Stimulated activated naive B cell treated with anti-CD40 and anti-IgM and Interleukin-4, amounts not matched to agents 10 μg/mL and 1 μg/mL and 100 μg/mL, for 72 hours (primary cell): ENCODE measurements around the gene MYO1D.

Source experiments
- ATAC-seq, 2 donors: fragments of 150-1000 bp; cut with Tn5 transposase; replicated peaks; 2 replicates each; pipeline ENCODE4 v1.10.0; 2021; ENCODE audit warnings: moderate library complexity in 1 of 2
- DNase-seq: peaks from one replicate; pipeline ENCODE4 v3.0.0; 2021
- H3K27ac Mint-ChIP-seq: one replicate; pipeline ENCODE4 v1.8.0; 2022; ENCODE audit warnings: mild to moderate bottlenecking, mixed read lengths
- H3K27me3 Mint-ChIP-seq, 2 donors: one replicate each; pipeline ENCODE4 v1.8.0; 2022; ENCODE audit warnings: mixed read lengths in 2 of 2
- H3K36me3 Mint-ChIP-seq, 2 donors: one replicate each; pipeline ENCODE4 v1.8.0; 2022; ENCODE audit warnings: mixed read lengths in 2 of 2, mild to moderate bottlenecking in 1 of 2
- H3K4me1 Mint-ChIP-seq, 2 donors: one replicate each; pipeline ENCODE4 v1.8.0; 2022; ENCODE audit warnings: mixed read lengths in 2 of 2, mild to moderate bottlenecking in 1 of 2
- H3K4me3 Mint-ChIP-seq, 2 donors: one replicate each; pipeline ENCODE4 v1.8.0; 2022; ENCODE audit warnings: mild to moderate bottlenecking in 2 of 2, mixed read lengths in 2 of 2, moderate library complexity in 1 of 2
- H3K9me3 Mint-ChIP-seq, 2 donors: one replicate each; pipeline ENCODE4 v1.8.0; 2022; ENCODE audit warnings: mixed read lengths in 2 of 2, mild to moderate bottlenecking in 1 of 2

MYO1D gene

DNA sequence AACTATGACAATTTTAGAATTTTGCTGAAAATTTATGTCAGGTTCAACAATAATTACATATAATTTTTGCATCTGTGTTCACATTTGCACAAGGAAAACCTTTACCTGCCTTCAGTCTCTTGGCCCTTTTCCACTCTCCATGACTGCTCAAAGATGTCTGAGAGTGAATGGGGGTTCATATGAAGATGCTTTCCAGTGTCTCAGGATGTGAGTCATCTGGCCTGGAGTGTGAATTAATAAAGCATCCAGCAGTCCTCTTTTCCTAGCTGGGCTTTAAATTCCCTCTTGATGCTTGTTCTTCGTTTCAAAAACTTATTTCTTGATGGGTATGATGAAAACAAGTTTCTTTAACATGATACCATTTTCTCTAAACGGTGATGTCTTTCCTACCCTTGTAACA, 290.3 kb downstream of the MYO1D start:
- peaks cover 2 to 14% of the 10 kb centered on the region in 2 donors for H3K4me1 Mint-ChIP-seq
- no peak overlapping the region for H3K4me3 Mint-ChIP-seq
- H3K36me3 Mint-ChIP-seq = peaks cover 2 to 11% of the 10 kb centered on the region in 2 donors
- ATAC-seq (no peak), DNase-seq (no peak)
- H3K27me3 Mint-ChIP-seq = no peaks in the 10 kb centered on the region
- H3K9me3 Mint-ChIP-seq = peaks cover 6 to 11% of the 10 kb centered on the region in 2 donors
- H3K27ac Mint-ChIP-seq = no peak overlapping the region

DNA sequence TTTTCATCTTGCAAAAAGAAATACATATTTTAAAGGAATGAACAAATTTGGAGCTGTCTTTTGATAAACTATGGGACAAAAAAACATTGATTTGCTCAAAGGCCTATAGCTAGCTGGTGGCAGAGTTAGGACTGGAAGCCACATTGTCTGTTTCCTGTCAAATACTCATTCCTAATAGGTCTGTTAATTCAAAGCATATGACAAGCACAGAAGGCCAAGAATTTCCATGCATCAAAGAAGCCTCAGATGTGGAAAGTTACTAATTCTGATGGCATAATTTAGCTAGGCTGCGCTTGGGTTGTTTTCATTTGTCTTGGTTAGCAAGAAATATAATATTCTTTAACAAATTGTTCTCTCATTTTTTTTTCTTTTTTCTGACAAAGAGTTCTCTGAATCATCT, 292.1 kb downstream of the MYO1D start:
- ATAC-seq (no peak), DNase-seq (no peak)
- no peaks in the 10 kb centered on the region for H3K27me3 Mint-ChIP-seq
- H3K36me3 Mint-ChIP-seq = peaks cover 7 to 20% of the 10 kb centered on the region in 2 donors
- H3K4me3 Mint-ChIP-seq = no peak overlapping the region
- H3K4me1 Mint-ChIP-seq = peaks cover 1 to 8% of the 10 kb centered on the region in 2 donors
- no peak overlapping the region for H3K27ac Mint-ChIP-seq
- H3K9me3 Mint-ChIP-seq = peaks cover 14 to 19% of the 10 kb centered on the region in 2 donors

DNA sequence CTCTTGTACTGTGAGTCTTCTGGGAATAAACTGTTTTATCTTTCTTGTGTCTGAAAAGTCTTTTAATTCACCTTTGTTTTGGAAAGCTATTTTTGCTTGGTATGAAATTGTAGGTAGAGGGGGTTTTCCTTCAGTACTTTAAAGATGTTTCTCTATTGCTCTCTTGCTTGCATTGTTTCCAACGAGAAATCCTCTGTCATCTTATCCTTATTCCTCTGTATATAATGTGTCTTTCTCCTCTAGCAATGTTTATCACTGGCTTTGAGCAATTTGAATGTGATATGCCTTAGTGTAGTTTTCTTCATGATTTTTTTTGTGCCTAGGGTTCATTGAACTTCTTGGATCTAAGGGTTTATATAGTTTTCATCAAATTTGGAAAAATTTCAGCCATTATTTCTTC, 293.9 kb downstream of the MYO1D start:
- ATAC-seq = no peak
- Mint-ChIP-seq H3K9me3 (peaks cover 14 to 19% of the 10 kb centered on the region in 2 donors), H3K27me3 (no peaks in the 10 kb centered on the region), H3K4me3 (no peak overlapping the region), H3K27ac (no peak overlapping the region), H3K36me3 (peaks cover 7 to 20% of the 10 kb centered on the region in 2 donors), H3K4me1 (peaks cover 0 to 1% of the 10 kb centered on the region in 2 donors)
- DNase-seq = no peak

GRCh38 chr17:32575852-32576251, 301.1 kb downstream of the MYO1D start:
- H3K36me3 Mint-ChIP-seq = peaks cover 2 to 3% of the 10 kb centered on the region in 2 donors
- peaks cover 3 to 11% of the 10 kb centered on the region in 2 donors for H3K4me1 Mint-ChIP-seq
- H3K4me3 Mint-ChIP-seq = no peak overlapping the region
- H3K27me3 Mint-ChIP-seq = no peaks in the 10 kb centered on the region
- DNase-seq (no peak), ATAC-seq (peak; percentile 73 to 74)
- peaks cover 2 to 3% of the 10 kb centered on the region in 2 donors for H3K9me3 Mint-ChIP-seq
- H3K27ac Mint-ChIP-seq = no peak overlapping the region

DNA sequence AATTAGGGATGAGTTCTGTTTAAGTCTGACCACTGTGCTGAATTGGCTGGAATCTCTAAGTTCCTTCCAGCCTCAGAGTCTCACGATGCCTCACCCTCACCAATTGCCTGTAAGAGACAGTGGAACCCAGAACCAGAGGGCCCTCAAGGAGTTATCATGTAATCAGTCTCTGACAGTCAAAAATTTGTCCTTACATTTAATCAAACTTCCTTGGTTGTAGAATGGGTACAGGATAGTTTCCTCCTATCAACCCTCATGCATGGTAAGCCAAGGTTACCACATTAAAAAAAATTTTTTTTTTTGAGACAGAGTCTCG, 306.9 kb downstream of the MYO1D start:
- H3K9me3 Mint-ChIP-seq = no peaks in the 10 kb centered on the region
- H3K4me1 Mint-ChIP-seq = peaks cover 5 to 37% of the 10 kb centered on the region in 2 donors
- DNase-seq (no peak), ATAC-seq (no peak)
- no peak overlapping the region for H3K27ac Mint-ChIP-seq
- H3K4me3 Mint-ChIP-seq = no peak overlapping the region
- no peaks in the 10 kb centered on the region for H3K27me3 Mint-ChIP-seq
- peaks cover 3 to 5% of the 10 kb centered on the region in 2 donors for H3K36me3 Mint-ChIP-seq

- ATAC-seq (peak; percentile 19 to 39), DNase-seq (no peak)
- Mint-ChIP-seq H3K36me3 (peaks cover 3 to 5% of the 10 kb centered on the region in 2 donors), H3K4me3 (no peak overlapping the region), H3K9me3 (no peaks in the 10 kb centered on the region), H3K27ac (no peak overlapping the region), H3K27me3 (no peaks in the 10 kb centered on the region), H3K4me1 (peaks cover 6 to 39% of the 10 kb centered on the region in 2 donors)
Measured at GRCh38 chr17:32569171-32570080, 307.5 kb downstream of the MYO1D start.

DNA sequence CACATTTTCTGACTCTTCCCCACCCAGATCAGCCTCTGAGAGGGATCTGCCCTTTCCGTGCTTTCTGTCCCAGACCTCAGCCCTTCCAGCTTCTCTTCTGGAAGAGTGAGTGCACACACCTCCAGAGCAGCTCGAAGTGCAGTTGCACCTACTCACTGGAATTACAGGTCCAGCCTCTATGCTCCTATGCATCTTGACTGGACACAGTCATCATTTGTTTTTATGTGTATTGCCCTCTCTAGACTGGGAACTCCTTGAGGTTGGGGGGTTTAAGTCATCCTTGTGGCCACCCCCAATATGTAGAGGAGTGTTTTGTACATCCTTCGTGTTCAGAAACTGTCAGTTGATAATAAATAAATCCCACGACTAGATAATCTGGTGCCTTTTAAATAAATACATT, 308.2 kb downstream of the MYO1D start:
- DNase-seq (no peak), ATAC-seq (no peak)
- no peak overlapping the region for H3K27ac Mint-ChIP-seq
- H3K4me3 Mint-ChIP-seq = no peak overlapping the region
- no peaks in the 10 kb centered on the region for H3K27me3 Mint-ChIP-seq
- peaks cover 3 to 5% of the 10 kb centered on the region in 2 donors for H3K36me3 Mint-ChIP-seq
- peaks cover 9 to 45% of the 10 kb centered on the region in 2 donors for H3K4me1 Mint-ChIP-seq
- no peaks in the 10 kb centered on the region for H3K9me3 Mint-ChIP-seq

- no peaks in the 10 kb centered on the region for H3K27me3 Mint-ChIP-seq
- H3K4me3 Mint-ChIP-seq = no peak overlapping the region
- ATAC-seq (no peak), DNase-seq (no peak)
- H3K27ac Mint-ChIP-seq = no peak overlapping the region
- peaks cover 9 to 45% of the 10 kb centered on the region in 2 donors for H3K4me1 Mint-ChIP-seq
- no peaks in the 10 kb centered on the region for H3K9me3 Mint-ChIP-seq
- peaks cover 3 to 5% of the 10 kb centered on the region in 2 donors for H3K36me3 Mint-ChIP-seq
Measured at GRCh38 chr17:32567511-32567910, 309.4 kb downstream of the MYO1D start.

GRCh38 chr17:32567086-32567485, 309.8 kb downstream of the MYO1D start:
- H3K4me1 Mint-ChIP-seq = peaks cover 7 to 45% of the 10 kb centered on the region in 2 donors
- no peak for ATAC-seq
- H3K36me3 Mint-ChIP-seq = peaks cover 3 to 5% of the 10 kb centered on the region in 2 donors
- no peaks in the 10 kb centered on the region for H3K9me3 Mint-ChIP-seq
- no peak for DNase-seq
- no peak overlapping the region for H3K4me3 Mint-ChIP-seq
- no peaks in the 10 kb centered on the region for H3K27me3 Mint-ChIP-seq
- no peak overlapping the region for H3K27ac Mint-ChIP-seq

- no peak for ATAC-seq
- H3K27me3 Mint-ChIP-seq = no peaks in the 10 kb centered on the region
- peaks cover 7 to 45% of the 10 kb centered on the region in 2 donors for H3K4me1 Mint-ChIP-seq
Measured at GRCh38 chr17:32566303-32566702, 310.6 kb downstream of the MYO1D start.

GRCh38 chr17:32565401-32565800, 311.5 kb downstream of the MYO1D start:
- H3K27ac Mint-ChIP-seq = no peak overlapping the region
- no peaks in the 10 kb centered on the region for H3K9me3 Mint-ChIP-seq
- DNase-seq = no peak
- no peak for ATAC-seq
- H3K4me3 Mint-ChIP-seq = no peak overlapping the region
- no peaks in the 10 kb centered on the region for H3K27me3 Mint-ChIP-seq
- peaks cover 3 to 5% of the 10 kb centered on the region in 2 donors for H3K36me3 Mint-ChIP-seq
- peaks cover 7 to 38% of the 10 kb centered on the region in 2 donors for H3K4me1 Mint-ChIP-seq

More at GRCh38 chr17:32566303-32566702, 310.6 kb downstream of the MYO1D start:
- Mint-ChIP-seq H3K27ac (peak overlapping the region; percentile 47), H3K4me3 (no peak overlapping the region), H3K9me3 (no peaks in the 10 kb centered on the region), H3K36me3 (peaks cover 3 to 5% of the 10 kb centered on the region in 2 donors)
- no peak for DNase-seq

DNA sequence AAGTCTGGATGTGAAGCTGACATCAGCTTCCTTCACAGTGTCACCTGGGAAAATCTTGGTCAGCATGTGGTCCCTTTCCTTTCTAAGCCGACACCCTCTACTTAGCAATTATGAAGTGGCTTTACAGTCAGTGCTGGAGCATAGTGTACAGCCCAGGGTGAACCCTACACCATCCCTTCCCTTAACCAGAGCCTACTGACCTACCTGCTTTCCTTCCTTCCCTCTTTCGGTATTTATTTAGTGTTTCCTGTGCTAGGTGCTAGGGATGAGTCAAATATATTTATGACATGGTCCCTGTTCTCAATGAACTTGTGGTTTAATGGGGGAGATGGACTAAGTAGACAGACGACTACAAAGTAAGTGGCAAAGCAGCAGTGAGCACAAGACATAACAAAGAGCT, 312.6 kb downstream of the MYO1D start:
- no peaks in the 10 kb centered on the region for H3K9me3 Mint-ChIP-seq
- no peak for DNase-seq
- peak in 1 of 2 donors; percentile 62 for ATAC-seq
- peaks cover 3 to 5% of the 10 kb centered on the region in 2 donors for H3K36me3 Mint-ChIP-seq
- H3K4me3 Mint-ChIP-seq = no peak overlapping the region
- no peaks in the 10 kb centered on the region for H3K27me3 Mint-ChIP-seq
- peaks cover 5 to 35% of the 10 kb centered on the region in 2 donors for H3K4me1 Mint-ChIP-seq
- H3K27ac Mint-ChIP-seq = no peak overlapping the region

- no peak overlapping the region for H3K4me3 Mint-ChIP-seq
- peaks cover 9 to 35% of the 10 kb centered on the region in 2 donors for H3K4me1 Mint-ChIP-seq
- no peak overlapping the region for H3K27ac Mint-ChIP-seq
- no peaks in the 10 kb centered on the region for H3K9me3 Mint-ChIP-seq
- H3K36me3 Mint-ChIP-seq = peaks cover 3 to 5% of the 10 kb centered on the region in 2 donors
- no peak for DNase-seq
- no peaks in the 10 kb centered on the region for H3K27me3 Mint-ChIP-seq
- no peak for ATAC-seq
Measured at GRCh38 chr17:32563583-32563982, 313.3 kb downstream of the MYO1D start.

GRCh38 chr17:32558997-32559650, 317.8 kb downstream of the MYO1D start:
- Mint-ChIP-seq H3K36me3 (no peaks in the 10 kb centered on the region), H3K4me1 (peaks cover 17 to 28% of the 10 kb centered on the region in 2 donors), H3K27ac (no peak overlapping the region), H3K9me3 (peaks cover 0 to 6% of the 10 kb centered on the region in 2 donors), H3K4me3 (no peak overlapping the region), H3K27me3 (no peaks in the 10 kb centered on the region)
- DNase-seq (no peak), ATAC-seq (peak; percentile 63 to 69)
